ENCODE results near the gene OGFOD2. TPM values are rescaled to one million over a fixed set of nuclear protein-coding genes. Genes with fewer than 3 reads are reported as not detected.

The OGFOD2 gene
- total RNA-seq, 4 donors from 2014 or later = 4.6 to 17.7 (median 5.7) TPM

DNA sequence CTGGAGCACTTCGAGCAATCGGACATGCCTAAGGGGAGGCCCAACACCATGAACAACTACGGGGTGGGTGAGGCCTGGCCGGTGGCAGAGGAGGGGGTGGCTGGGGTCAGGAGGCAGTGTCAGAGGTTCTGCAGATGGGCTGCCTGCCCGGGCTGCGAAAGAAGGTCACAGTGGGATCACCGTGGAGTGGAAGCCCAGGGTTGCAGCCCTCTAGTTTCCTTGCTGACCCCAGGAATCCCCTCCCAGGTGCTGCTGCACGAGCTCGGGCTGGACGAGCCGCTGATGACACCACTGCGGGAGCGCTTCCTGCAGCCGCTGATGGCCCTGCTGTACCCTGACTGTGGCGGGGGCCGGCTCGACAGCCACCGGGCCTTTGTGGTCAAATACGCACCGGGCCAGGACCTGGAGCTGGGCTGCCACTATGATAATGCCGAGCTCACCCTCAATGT lies 3.5 kb downstream of the OGFOD2 start:
- TF ChIP-seq, protein P1, sequence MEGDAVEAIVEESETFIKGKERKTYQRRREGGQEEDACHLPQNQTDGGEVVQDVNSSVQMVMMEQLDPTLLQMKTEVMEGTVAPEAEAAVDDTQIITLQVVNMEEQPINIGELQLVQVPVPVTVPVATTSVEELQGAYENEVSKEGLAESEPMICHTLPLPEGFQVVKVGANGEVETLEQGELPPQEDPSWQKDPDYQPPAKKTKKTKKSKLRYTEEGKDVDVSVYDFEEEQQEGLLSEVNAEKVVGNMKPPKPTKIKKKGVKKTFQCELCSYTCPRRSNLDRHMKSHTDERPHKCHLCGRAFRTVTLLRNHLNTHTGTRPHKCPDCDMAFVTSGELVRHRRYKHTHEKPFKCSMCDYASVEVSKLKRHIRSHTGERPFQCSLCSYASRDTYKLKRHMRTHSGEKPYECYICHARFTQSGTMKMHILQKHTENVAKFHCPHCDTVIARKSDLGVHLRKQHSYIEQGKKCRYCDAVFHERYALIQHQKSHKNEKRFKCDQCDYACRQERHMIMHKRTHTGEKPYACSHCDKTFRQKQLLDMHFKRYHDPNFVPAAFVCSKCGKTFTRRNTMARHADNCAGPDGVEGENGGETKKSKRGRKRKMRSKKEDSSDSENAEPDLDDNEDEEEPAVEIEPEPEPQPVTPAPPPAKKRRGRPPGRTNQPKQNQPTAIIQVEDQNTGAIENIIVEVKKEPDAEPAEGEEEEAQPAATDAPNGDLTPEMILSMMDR (IDR thresholded peaks at IDR 0.05; ENCODE audit: low read depth) = no peak

DNA sequence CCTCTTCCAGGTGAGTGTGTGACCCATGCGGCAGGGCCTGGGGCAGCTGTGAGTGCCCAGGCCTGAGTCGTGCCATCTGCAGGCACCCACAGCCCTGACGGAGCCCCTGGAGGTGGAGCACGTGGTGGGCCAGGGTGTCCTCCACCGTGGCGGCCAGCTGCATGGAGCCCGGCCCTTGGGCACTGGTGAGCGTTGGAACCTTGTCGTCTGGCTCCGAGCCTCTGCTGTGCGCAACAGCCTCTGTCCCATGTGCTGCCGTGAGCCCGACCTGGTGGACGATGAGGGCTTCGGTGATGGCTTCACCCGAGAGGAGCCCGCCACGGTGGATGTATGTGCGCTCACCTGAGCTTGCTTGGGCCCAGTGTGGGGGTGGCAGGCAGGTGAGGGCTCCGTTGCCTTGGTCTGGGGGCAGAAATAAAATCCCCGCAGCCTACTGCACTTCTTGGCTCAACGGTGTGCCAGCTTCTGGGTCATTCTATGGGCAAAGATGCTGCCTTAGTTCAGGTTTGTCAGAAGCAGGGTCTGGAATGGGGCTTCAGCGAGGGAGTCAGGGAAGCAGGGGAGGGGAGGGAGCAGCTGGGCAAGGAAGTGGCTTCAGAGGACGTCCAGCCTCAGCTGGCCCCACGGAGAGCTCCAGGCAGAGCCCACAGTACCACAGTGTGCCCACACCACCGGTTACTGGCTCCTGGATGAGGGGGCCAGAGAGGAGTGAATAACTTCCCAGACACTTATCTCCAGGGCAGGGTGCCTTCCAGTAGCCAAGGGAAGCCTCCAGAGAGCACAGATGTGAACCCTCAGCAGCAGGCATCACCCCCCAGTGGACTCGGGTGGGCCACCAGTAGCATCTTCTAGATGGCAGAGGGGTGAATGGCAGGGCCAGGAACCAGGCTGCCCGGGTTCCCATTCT lies 4.2 kb downstream of the OGFOD2 start:
- TF ChIP-seq, protein P1 (IDR thresholded peaks at IDR 0.05; ENCODE audit: low read depth) = no peak

DNA sequence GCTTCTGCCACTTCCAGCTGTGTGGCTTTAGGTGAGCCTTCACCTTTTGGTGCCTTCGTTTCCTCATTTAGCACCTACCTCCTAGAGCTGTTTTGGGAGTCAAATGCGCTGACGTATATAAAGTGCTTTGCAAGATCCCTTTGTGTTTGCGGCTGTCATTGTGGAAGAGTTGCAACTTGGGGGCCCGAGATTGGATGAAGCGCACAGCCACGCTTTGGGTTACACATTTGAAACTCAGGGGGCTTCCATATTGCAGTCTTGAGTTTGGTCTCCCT lies 4.8 kb downstream of the OGFOD2 start:
- TF ChIP-seq, protein P1 (IDR thresholded peaks at IDR 0.05; ENCODE audit: low read depth) = no peak

DNA sequence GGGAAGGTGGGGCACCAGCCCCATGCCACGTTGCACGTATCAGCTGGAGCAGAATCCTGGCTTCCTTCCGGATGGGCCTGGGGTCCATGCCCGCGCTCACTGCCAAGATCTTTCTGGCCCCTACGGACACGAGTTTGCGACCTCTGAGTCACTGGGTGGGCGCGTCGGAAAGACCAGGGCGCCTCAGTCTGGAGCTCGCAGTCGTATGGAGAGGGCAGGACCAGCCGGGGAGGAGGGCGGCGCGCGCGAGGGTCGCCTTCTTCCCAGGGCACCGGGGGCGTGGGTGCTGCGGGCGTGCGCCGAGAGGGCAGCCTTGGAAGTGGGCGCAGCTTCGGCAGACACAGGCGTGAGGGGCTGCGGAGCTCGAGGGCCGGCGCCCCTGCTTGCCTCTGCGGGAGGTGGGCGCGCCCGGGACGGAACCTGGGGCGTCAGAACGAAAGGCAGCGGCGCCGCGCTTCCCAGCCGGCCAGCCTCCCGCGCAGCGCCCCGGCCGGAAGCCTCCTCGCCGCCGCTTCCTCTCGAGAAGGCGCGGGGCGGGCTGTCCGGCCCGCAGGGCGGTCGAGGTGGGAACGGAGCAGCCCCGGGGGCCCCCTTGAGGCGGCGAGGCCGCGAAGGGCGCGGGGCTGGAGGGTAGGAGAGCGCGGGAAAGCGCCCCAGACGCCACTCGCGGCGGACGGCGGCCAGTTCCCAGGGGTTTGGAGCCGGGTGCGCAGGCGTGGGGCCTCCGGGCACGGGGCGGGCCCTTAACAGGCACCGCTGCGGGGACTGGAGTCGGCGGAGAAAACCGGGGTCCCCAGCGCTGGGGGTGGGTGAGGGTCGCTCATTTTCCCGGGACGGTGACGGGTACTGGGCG lies 5.4 kb downstream of the OGFOD2 start, which contains the start of gene ARL6IP4:
Gene ARL6IP4 (plus strand): TSS at position 499 of the 853 bp plus-strand sequence. CDS start 459 bp downstream, outside the sequence.
- TF ChIP-seq, protein P1 (IDR thresholded peaks at IDR 0.05; ENCODE audit: low read depth) = no peak

DNA sequence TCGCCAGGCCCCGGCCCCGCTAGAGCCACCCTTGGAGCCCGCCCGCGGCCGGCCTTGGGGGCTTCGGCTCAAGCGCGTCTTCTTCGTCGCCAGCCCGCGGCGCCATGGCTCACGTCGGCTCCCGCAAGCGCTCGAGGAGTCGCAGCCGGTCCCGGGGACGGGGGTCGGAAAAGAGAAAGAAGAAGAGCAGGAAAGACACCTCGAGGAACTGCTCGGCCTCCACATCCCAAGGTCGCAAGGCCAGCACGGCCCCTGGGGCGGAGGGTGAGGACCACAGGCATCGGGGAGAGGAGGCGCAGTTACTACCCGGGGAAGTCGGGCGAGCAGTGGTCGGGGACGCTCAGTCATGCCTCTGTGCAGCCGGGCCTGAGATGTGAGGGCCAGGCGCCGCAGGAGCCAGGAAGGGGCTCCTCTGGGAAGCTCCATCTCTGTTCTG lies 6.0 kb downstream of the OGFOD2 start:
- TF ChIP-seq, protein P1 (IDR thresholded peaks at IDR 0.05; ENCODE audit: low read depth) = no peak

DNA sequence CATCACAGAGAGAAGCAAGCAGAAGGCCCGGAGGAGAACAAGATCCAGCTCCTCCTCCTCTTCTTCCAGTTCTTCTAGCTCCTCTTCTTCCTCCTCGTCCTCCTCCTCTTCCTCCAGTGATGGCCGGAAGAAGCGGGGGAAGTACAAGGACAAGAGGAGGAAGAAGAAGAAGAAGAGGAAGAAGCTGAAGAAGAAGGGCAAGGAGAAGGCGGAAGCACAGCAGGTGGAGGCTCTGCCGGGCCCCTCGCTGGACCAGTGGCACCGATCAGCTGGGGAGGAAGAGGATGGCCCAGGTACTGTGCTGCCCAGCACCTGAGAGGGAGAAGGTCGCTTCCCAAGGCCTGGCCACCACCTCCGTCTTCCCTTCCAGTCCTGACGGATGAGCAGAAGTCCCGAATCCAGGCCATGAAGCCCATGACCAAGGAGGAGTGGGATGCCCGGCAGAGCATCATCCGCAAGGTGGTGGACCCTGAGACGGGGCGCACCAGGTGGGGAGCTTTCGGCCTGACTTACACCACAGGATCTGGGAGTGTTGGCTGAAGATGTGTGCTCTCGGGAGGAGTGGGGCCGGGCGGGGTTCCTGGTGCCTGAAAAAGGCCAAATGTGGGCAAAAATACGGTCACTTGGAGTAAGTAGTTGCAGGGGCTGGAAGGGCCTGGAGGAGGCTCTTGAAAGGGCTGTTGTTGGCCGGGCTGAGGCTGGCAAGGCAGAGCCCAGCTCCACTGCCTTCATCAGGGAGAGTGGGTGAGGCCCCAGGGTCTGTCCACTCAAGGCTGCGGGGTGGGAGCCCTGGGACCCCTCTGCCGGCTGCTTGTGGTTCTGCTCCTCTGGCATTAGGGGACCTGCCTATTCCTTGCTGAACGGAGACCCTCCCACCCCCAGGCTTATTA lies 6.8 kb downstream of the OGFOD2 start:
- TF ChIP-seq, protein P1 (IDR thresholded peaks at IDR 0.05; ENCODE audit: low read depth) = no peak

All from subcutaneous adipose tissue (tissue), 4 donors.